ENCODE measurements around the gene LRP5.

GRCh38 chr11:68423481-68423880 is 111.1 kb downstream of the LRP5 start:
- TF ChIP-seq, protein P1, sequence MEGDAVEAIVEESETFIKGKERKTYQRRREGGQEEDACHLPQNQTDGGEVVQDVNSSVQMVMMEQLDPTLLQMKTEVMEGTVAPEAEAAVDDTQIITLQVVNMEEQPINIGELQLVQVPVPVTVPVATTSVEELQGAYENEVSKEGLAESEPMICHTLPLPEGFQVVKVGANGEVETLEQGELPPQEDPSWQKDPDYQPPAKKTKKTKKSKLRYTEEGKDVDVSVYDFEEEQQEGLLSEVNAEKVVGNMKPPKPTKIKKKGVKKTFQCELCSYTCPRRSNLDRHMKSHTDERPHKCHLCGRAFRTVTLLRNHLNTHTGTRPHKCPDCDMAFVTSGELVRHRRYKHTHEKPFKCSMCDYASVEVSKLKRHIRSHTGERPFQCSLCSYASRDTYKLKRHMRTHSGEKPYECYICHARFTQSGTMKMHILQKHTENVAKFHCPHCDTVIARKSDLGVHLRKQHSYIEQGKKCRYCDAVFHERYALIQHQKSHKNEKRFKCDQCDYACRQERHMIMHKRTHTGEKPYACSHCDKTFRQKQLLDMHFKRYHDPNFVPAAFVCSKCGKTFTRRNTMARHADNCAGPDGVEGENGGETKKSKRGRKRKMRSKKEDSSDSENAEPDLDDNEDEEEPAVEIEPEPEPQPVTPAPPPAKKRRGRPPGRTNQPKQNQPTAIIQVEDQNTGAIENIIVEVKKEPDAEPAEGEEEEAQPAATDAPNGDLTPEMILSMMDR (IDR thresholded peaks at IDR 0.05 in 2 of 3, conservative IDR thresholded peaks at IDR 0.05 in 1 of 3; ENCODE audit: borderline replicate concordance in 1 of 3, insufficient read depth in 1 of 3, low read depth in 2 of 3, low read length in 2 of 3), result no peak
- TF ChIP-seq POLR2A (IDR thresholded peaks at IDR 0.05; ENCODE audit: borderline replicate concordance, extremely low read depth, insufficient read depth, insufficient read length) (no peak), ZFX (IDR thresholded peaks at IDR 0.05) (no peak), EZH2 (IDR thresholded peaks at IDR 0.05) (no peak), ZBTB33 (IDR thresholded peaks at IDR 0.05; ENCODE audit: extremely low read depth, insufficient replicate concordance, low read length) (no peak), ZNF274 (IDR thresholded peaks at IDR 0.05; ENCODE audit: low read depth, low read length) (no peak)

Data from HCT116 (cell line).